Suprapubic skin (tissue), 4 donors: Measurements from ENCODE around the gene CDK19. TPM values are rescaled to one million over a fixed set of nuclear protein-coding genes. Genes with fewer than 3 reads are reported as not detected.
"Not testable (repeated sequence)": the region's sequence is repeated elsewhere in the genome, so short reads cannot be mapped to it uniquely, and the experiment has no call there.

Experiments
- DNase-seq, 2 donors: peaks; one replicate each; pipeline ENCODE4 v3.0.0-alpha.2; 2019; ENCODE audit warnings: low spot score in 2 of 2
- H3K27ac ChIP-seq: fragments of 200-600 bp; sonication (generic); one replicate; pipeline ENCODE4 v1.5.1; 2019
- H3K27me3 ChIP-seq: fragments of 200-600 bp; sonication (generic); one replicate; pipeline ENCODE4 v1.5.1; 2019
- H3K36me3 ChIP-seq: fragments of 200-600 bp; sonication (generic); one replicate; pipeline ENCODE4 v1.5.1; 2019
- H3K4me1 ChIP-seq: fragments of 200-600 bp; sonication (generic); one replicate; pipeline ENCODE4 v1.5.1; 2019
- H3K4me3 ChIP-seq: fragments of 200-600 bp; sonication (generic); one replicate; pipeline ENCODE4 v1.5.1; 2019; ENCODE audit warnings: mild to moderate bottlenecking
- H3K9me3 ChIP-seq: fragments of 200-600 bp; sonication (generic); one replicate; pipeline ENCODE4 v1.5.1; 2019
- CTCF ChIP-seq, 2 donors: fragments of 200-600 bp in 1 of 2; fragments of 450-650 bp in 1 of 2; sonication (generic) in 1 of 2; IDR thresholded peaks; one replicate each; pipeline ENCODE4 v1.5.1; 2016 to 2019; ENCODE audit warnings: antibody characterized with exemption in 2 of 2, mild to moderate bottlenecking in 1 of 2, moderate library complexity in 1 of 2
- EP300 ChIP-seq: sonication (generic); formaldehyde crosslinking; IDR thresholded peaks from one replicate; pipeline ENCODE4 v1.6.1; 2017; ENCODE audit warnings: antibody characterized with exemption
- POLR2A ChIP-seq, 2 donors: fragments of 450-650 bp; IDR thresholded peaks; one replicate each; pipeline ENCODE4 v1.6.1; 2017; ENCODE audit warnings: antibody characterized with exemption in 2 of 2, mild to moderate bottlenecking in 2 of 2, moderate library complexity in 2 of 2
- POLR2AphosphoS5 ChIP-seq, 3 donors: sonication (generic); formaldehyde crosslinking; IDR thresholded peaks; one replicate each; pipeline ENCODE4 v1.6.1; 2017; ENCODE audit warnings: antibody characterized with exemption in 3 of 3
- WGBS: methylation state at CpG from one replicate; pipeline ENCODE4 v1.1.5; 2018; 5-methylcytosine and 5-hydroxymethylcytosine counted together
- total RNA-seq, 4 donors: library from RNA; depleted of rRNA; stranded (reverse); fragments of >200 nt; gene quantifications; one replicate each; pipeline ENCODE4 v1.1.0, GENCODE V29; 2016

The CDK19 gene
- total RNA-seq, 4 donors from 2014 or later, result 14.1 to 20.6 (median 19.4) TPM

GRCh38 chr6:110589865-110590513 lies 225.3 kb downstream of the CDK19 start:
- no peaks in the 10 kb centered on the region for H3K36me3 ChIP-seq
- no peak overlapping the region for H3K4me3 ChIP-seq
- H3K9me3 ChIP-seq, result no peaks in the 10 kb centered on the region
- TF ChIP-seq POLR2A (IDR thresholded peaks at IDR 0.05), result no peak
- TF ChIP-seq POLR2AphosphoS5 (IDR thresholded peaks at IDR 0.05), result no peak
- no peak for TF ChIP-seq CTCF (IDR thresholded peaks at IDR 0.05)
- no peak for TF ChIP-seq EP300
- WGBS, result 77% methylated on average over 6 of the region's 6 CpGs
- H3K4me1 ChIP-seq, result no peaks in the 10 kb centered on the region
- H3K27ac ChIP-seq, result no peak overlapping the region
- no peaks in the 10 kb centered on the region for H3K27me3 ChIP-seq
- DNase-seq, result no peak

- no peaks in the 10 kb centered on the region for H3K4me1 ChIP-seq
- no peaks in the 10 kb centered on the region for H3K36me3 ChIP-seq
- DNase-seq, result no peak
- no peaks in the 10 kb centered on the region for H3K9me3 ChIP-seq
- TF ChIP-seq EP300, result no peak
- no peak for TF ChIP-seq POLR2A (IDR thresholded peaks at IDR 0.05)
- WGBS, result 84% methylated on average over 2 of the region's 2 CpGs
- H3K4me3 ChIP-seq, result no peak overlapping the region
- H3K27ac ChIP-seq, result no peak overlapping the region
- H3K27me3 ChIP-seq, result no peaks in the 10 kb centered on the region
These were observed 227.9 kb downstream of the CDK19 start for GRCh38 chr6:110587328-110587727.

- Histone ChIP-seq H3K4me1 (no peaks in the 10 kb centered on the region), H3K27me3 (no peaks in the 10 kb centered on the region), H3K36me3 (no peaks in the 10 kb centered on the region), H3K27ac (no peak overlapping the region), H3K4me3 (no peak overlapping the region), H3K9me3 (no peaks in the 10 kb centered on the region)
- TF ChIP-seq CTCF (IDR thresholded peaks at IDR 0.05) (no peak), EP300 (no peak), POLR2AphosphoS5 (IDR thresholded peaks at IDR 0.05) (no peak), POLR2A (IDR thresholded peaks at IDR 0.05) (no peak)
- no peak for DNase-seq
These were observed 233.6 kb downstream of the CDK19 start for GRCh38 chr6:110581679-110582078.

- not testable (repeated sequence) for H3K4me1 ChIP-seq, H3K27ac ChIP-seq, DNase-seq, H3K27me3 ChIP-seq, H3K4me3 ChIP-seq, H3K36me3 ChIP-seq, H3K9me3 ChIP-seq
These were observed 237.6 kb downstream of the CDK19 start for GRCh38 chr6:110577596-110578167.

GRCh38 chr6:110575925-110576463 lies 239.3 kb downstream of the CDK19 start:
- H3K4me3 ChIP-seq, result no peak overlapping the region
- TF ChIP-seq EP300 (no peak), POLR2AphosphoS5 (IDR thresholded peaks at IDR 0.05) (no peak), POLR2A (IDR thresholded peaks at IDR 0.05) (no peak), CTCF (IDR thresholded peaks at IDR 0.05) (no peak)
- no peaks in the 10 kb centered on the region for H3K36me3 ChIP-seq
- no peaks in the 10 kb centered on the region for H3K9me3 ChIP-seq
- 61% methylated on average over 5 of the region's 5 CpGs for WGBS
- no peak for DNase-seq
- H3K4me1 ChIP-seq, result no peaks in the 10 kb centered on the region
- no peaks in the 10 kb centered on the region for H3K27me3 ChIP-seq
- H3K27ac ChIP-seq, result no peak overlapping the region

- no peaks in the 10 kb centered on the region for H3K9me3 ChIP-seq
- no peak overlapping the region for H3K4me3 ChIP-seq
- no peaks in the 10 kb centered on the region for H3K36me3 ChIP-seq
- no peak for DNase-seq
- no peak overlapping the region for H3K27ac ChIP-seq
- 84% methylated on average over 3 of the region's 3 CpGs for WGBS
- no peak for TF ChIP-seq CTCF (IDR thresholded peaks at IDR 0.05)
- no peak for TF ChIP-seq EP300
- no peak for TF ChIP-seq POLR2A (IDR thresholded peaks at IDR 0.05)
- no peak for TF ChIP-seq POLR2AphosphoS5 (IDR thresholded peaks at IDR 0.05)
- H3K4me1 ChIP-seq, result no peaks in the 10 kb centered on the region
- no peaks in the 10 kb centered on the region for H3K27me3 ChIP-seq
These were observed 240.5 kb downstream of the CDK19 start for GRCh38 chr6:110574817-110575216.
